OCI-LY3 (cell line): ENCODE results near the gene CD247.

ENCODE experiments used
- CTCF ChIP-seq: fragments of 200-600, 300-600 bp; sonication (generic); IDR thresholded peaks from 2 replicates; pipeline ENCODE4 v1.5.1; 2014; ENCODE audit warnings: antibody characterized with exemption, low read length, low read depth
- EZH2phosphoT487 ChIP-seq: fragments of 200-600 bp; shearing (Covaris generic); IDR thresholded peaks from 2 replicates; pipeline ENCODE4 v1.6.1; 2018; ENCODE audit warnings: antibody characterized with exemption, mixed run types, low read depth

DNA sequence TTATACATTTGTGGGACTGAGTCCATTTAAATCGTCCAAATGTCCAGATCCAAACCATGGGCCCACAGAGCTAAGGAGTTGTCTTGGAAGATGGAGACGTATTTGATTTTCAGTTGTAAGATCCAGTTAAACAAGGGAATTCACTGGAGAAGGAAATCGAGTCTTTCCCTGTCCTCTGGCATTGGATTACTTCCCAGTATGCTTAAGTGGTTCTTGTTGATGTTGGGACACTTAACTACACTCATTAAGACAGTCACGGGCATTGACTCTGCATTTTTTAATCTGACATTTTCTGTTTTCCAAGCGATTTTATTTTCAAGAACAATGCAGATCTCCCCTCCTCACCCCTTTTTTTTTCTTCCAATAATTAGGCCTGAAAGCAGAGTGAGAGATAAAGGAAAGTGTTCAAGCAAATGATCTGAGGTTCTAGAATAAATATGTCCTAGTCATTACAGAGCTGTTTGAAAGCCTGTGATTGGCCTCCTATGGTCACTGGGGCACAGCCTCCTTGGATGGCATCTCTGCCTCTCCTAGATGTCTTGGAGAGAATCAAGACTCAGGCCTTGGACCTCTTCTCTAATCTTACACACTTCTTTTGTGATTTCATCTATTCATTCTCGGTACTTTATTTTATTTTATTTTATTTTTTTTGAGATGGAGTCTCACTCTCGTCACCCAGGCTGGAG, 48.9 kb downstream of the CD247 start:
- no peak for TF ChIP-seq CTCF
- TF ChIP-seq EZH2phosphoT487: no peak
